NCI-H774 (cell line): ENCODE data around the gene PRKAR1B.

Experiments used
- DNase-seq: peaks from one replicate; lab custom pipeline; 2025; lab: John Stamatoyannopoulos, UW

PRKAR1B gene

DNA sequence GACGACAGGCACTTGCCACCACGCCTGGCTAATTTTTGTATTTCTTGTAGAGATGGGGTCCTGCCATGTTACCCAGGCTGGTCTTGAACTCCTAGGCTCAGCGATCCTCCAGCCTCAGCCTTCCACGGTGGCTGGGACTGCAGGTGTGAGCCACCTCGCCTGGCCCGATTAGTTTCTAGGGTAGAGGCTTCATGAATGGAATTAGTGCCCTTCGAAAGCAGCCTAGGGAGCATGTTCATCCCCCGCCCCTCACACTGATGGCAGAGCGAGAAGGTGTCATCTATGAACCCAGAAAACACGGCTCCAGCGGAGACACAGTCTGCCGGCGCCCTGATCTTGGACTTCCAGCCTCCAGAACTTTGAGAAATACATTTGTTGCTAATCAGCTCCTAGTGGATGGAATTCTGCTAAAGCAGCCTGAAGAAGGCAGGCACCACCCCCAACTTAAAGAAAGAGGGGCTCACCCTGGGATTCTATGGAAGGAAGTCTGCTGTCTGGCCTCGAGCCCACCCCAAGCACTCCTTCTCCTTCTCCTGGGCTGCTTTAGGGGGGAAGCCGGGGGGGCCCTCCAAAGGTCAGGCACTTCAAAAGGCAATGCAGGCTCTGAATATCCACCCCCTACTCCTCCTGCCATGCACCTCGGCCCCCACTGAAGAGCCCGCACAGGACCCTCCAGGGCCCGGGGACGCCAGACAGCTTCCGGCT, 217.5 kb downstream of the PRKAR1B start:
- DNase-seq: no peak

DNA sequence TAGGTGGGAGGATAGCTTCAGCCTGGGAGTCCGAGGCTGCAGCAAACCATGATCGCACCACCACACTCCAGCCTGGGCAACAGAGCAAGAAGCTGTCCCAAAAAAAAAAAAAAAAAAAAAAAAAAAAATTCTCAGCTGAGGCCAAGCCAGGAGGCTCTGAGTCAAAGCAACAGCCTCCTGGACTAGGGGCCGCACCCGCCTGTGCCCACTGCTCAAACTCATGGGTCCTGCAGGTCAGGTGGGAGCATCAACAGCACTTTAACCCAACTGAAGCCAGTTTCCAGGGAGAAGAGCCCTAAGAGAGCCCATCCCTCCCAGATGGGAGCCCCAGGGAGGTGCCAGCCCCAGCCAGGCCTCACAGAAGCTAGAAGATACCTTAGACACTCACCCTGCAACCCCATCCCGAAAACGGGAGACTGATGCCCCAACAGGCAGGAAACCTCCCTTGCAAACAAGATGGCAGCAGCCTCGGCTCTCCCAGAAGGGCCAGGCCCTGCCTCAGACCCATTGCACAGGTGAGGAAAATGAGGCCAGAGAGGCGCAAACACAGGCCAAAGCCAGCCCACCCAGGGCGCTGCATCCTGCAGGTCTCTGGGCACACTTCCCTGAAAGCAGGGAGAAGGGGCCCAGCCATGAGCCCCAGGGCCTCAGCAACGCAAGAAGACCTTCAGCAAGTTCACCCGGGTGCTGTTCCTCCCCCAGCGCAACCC, 218.5 kb downstream of the PRKAR1B start:
- DNase-seq: no peak

DNA sequence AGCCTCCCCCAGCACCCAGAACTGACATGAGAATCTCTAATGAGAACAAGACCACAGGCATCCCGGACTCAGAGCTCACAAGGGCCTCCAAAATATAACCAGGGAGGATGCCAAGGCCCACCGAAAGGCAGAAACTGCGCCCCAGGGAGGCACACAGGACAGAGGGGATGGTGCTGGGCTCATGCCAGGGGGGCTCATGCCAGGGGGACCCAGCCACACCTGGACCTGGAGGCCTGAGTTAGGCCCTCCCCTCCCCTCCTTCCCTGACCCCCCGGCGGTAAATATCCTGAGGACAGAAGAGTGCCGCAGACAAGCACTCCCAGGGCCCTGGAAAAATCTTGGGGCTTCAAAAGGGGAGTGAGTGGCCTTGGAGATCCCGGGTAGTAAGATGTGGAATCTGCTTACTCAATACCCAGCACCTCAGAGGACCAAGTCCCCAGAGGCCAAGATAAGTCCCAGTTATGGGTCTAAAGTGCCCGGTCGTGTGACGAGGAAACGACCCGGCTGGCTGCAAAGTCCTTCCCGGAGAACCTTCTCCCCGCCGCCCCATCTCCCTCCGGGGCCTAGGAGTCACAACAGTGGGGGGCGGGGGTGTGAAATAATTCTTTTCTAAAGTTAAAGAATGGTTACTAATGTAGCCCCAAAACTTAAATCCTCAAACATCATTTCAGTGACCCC, 219.3 kb downstream of the PRKAR1B start:
- DNase-seq: no peak

DNA sequence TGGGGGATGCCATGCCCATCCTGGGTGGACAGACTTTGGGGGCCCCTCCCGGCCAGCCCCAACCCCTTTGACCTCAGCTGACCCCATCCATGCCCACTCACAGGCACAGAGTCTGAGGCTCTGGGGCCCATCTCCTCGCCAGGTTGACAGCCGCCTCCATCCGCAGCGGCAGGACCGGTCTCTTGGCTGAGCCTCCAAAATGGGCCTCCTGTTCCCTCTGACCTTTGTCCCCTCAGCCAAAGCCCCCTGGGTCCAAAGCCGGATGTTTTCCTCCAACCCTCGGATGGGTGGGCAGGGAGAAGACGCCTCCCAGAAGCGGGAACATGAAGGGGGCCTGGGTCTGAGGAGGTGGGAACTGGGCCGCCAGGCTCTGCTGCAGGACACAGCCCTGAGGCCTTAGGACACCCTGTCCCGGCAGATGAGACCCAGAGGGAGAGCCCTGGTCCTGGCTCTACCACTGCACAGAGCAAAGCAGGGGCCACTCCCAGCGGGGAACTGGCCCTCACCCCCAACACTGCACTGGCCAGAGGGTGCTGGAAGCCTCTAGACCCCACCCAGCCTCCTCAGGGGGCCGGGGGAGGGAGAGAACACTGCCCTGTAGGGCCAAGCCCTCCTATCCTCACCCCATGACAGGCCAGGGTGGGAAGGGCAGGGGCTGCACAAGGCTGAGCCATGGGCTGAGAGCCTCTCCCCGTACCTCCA, 220.0 kb downstream of the PRKAR1B start:
- DNase-seq: no peak

DNA sequence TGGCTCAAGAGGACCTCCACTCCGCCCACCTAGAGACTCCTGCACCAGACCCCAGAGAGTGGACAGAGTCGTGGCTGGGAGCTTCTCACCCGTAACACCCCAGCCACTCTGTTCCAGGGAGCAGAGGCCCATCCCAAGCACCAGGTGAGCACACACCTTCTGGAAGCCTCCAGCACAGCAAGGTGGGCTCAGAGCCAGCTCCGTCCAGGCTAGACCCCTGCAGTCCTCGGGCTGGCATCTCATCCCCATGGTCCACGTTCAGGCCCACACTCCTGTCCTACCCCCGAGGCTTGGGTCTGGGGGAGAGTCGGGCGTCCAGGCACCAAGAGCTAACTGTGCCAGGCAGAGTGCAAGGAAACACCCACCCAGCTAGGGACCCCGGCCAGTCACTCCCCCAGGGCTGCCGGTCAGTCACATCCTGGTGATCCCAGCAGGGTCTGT, 220.7 kb downstream of the PRKAR1B start:
- DNase-seq: no peak

DNA sequence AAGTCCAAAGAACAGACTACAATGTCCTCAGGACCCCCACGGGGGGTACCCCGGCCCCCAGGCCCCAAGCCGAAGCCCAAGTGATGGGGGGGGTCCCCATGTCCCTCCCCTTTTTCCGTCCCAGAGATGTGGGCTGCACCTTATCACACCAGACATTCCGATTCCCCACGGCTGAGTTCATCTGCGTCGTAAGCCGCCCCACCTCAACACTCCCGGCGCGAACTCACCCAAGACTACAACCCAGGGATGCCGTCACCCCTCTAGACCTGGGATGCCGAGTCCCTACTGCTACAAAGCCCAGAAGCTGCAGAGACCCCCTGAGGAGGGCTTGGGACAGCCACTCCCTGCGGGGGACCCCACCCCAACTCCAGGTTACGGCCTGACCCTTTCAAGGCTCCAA, 221.9 kb downstream of the PRKAR1B start:
- no peak for DNase-seq

DNA sequence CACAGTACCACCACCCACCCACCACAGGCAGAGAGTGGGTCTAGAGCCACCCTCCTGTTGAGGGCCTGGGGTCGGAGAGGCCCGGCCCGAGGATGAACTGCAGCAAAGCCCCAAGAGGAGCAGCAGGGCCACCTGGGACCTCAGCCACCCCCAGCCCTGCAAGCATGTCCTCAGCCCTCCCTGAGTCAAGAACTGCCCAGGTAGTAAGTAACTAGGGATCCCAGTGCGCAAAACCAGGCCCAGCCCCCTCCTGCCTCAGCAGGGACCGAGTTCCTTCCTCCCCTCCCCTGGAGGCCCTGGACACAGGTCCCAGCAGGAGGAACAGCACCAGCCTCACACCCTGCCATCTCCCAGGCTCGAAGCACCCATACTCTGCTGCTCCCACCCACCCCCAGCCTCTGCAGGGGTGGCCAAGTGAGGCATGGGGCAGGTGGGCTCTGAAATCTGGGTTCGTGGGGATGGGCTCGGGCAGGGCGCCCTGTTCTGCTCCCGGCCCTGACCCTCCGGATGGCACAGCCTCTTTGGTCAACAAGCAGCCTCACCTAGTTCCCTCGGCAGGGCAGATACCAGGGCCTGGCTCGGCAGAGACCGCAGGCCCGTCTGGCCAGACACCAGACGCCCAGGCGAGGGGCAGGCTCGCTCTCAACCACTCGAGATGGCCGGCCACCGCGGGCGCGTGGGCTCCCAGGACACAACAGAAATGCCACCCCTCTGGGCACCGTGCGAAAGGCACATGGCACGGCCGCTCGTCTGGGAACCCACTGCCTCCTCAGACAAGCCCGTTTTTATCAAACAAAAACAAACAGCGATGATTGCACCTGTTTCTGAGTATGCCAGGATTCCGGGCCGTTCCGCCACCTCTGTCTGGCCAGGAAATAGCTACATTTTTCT, 222.6 kb downstream of the PRKAR1B start:
- DNase-seq: no peak

DNA sequence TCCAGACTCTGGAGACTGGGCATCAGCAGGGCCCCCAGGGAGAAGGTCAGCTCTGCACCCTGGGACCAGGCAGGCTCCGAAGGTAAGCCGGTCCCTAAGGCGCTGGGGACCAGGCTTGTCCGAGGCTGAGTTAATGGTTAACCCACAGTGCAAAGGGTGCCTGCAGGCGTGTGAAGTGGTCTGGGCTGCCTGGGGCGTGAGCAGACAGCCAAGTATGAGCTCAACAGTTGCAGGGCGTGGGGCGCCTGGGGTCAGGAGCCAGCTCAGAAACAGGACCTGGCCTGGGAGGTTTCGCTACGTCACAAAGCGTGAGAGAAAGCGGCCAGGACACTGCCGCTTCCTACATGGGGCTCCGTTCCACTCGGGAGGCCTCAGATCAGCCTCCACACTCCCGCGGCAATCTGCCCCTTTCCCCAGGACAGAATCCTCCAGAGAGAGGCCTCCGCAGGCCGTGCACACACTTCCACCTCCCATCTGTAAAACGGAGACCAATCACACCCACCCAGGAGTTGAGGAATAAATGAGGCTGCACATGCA, 223.4 kb downstream of the PRKAR1B start:
- DNase-seq: no peak

DNA sequence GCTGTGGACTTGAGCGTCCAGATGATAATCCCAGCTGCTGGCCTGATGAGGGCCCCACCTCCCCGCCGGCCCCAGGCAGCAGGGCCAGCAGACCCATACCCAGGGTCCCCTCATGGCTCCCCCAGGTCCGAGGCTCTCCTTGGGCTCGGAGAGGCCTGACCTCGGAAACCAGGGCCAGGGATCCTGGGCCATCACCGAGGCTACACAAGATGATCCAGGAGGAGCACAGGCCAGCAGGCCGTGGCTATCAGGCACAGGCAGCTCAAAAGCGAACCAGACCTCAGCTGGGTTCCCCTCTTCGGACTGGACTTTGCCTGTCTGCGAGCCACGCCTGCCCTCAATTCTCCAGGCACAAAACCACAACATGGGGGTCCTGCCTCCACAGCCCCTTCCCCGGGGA, 224.8 kb downstream of the PRKAR1B start:
- DNase-seq: no peak

DNA sequence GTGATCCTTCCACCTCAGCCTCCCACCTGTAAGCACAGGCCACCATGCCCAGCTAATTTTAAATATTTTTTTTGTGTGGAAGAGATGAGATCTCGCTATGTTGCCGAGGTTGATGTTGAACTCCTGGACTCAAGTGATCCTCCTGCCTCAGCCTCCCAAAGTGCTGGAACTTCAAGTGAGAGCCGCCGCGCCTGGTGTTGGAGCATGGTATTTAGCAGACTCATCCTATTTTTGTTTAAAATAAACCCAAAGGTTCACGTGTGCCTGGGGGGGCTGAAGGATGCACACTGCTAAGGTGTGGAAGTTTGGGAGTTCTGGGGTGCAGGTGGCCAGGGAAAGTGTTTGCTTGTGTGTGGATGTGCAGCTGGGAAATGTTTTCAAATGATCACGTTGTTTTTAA, 225.6 kb downstream of the PRKAR1B start:
- no peak for DNase-seq

DNA sequence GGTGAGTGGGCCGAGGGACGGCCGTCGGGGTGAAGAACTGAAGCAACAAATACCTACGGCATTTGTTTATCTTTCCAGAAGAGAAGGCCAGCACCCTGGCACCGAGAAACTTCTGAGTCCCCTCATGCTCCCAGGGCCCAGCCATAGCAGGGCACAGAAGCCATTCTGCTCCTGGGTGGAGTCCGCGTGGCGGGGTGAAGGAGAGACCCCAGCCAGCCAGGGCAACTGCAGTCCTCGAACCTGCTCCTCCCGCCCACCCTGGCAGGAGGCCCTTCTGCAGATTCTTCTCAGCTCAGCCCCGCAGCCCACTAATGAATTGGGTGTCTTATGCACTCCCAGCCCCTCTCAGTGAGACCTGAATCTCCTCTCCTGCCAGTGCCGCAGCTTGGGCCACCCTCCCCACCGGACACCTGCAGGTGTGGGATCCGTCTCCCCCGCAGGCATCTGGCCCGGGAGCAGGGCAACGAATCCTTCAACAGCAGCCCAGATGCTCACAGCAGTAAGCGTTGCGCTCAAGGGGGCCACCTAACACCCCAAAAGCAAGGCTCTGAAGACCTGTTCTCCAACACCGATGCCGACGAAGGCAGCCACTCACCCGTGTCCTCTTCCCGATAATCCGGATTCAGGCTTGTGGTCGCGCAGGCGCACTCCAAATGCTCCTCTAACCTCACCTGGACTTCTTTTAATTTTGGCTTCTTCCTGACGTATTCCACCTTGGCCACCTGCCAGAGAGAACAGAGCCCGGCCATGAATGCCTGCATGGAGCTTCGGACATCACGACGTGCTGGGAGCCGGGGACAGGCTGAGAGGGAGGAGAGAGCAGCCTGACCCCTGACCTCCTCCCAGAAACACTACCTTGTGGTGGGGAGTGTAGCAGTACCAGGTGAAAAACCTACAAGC, 226.3 kb downstream of the PRKAR1B start:
- no peak for DNase-seq

DNA sequence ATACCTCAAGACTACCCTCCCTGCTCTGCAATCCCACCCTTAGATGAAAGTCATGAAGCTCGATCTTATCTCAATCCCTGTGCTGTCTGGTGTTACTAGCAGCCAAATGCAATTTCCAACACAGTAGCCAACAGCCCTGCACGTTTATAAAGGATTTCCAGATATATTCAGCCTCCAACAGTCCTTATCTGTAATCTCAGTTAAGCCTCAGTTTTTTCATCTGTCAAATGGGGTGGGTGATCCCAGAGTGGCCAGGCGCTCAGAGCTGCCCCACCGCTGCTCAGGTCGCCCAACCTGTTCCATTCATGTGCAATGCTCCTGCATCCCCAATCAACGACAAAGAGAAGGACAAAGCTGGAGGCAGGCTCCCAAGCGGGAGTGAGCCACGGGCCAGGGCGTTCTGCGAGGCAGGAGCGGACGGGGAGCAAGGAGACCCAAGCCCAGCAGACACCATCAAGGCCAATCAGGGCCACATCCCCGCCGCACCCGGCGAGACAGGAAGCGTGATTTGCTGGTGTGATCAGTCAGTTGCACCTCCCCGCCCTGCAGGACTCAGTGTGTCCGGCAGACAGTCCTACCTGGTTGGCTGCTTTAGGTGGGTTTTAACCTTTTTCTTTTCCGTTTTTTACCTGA, 227.1 kb downstream of the PRKAR1B start:
- no peak for DNase-seq
